PC-3 (cell line): Measurements from ENCODE around the gene HOXC12. TPM values are rescaled to one million over a fixed set of nuclear protein-coding genes. Genes with fewer than 3 reads are reported as not detected.

Experiments
- ATAC-seq: fragments of 200-7000 bp; cut with Tn5 transposase; 2 replicates; pipeline ENCODE4 v1.9.1; 2020; ENCODE audit warnings: mild to moderate bottlenecking, moderate library complexity
- BruUV-seq: library from RNA; stranded (reverse); fragments of 400-500 nt; replicated peaks from 2 replicates; lab custom pipeline; 2021; lab: Mats Ljungman, UMichigan
- CTCF ChIA-PET: fragments of 300-600 bp; sonication (Branson Sonifier 250); formaldehyde crosslinking; loops from one replicate; lab custom pipeline; 2022; ENCODE audit warnings: antibody characterized with exemption; lab: Charles Lee
- POLR2A ChIA-PET: fragments of 300-600 bp; sonication (Branson Sonifier 250); formaldehyde crosslinking; loops from one replicate; lab custom pipeline; 2022; ENCODE audit warnings: antibody characterized with exemption; ENCODE audit not compliant: unreplicated experiment; lab: Charles Lee
- DNase-seq: peaks from one replicate; pipeline ENCODE4 v3.0.0-alpha.2; 2015
- H2AFZ ChIP-seq: fragments of 300-600 bp; sonication (generic); 2 replicates; pipeline ENCODE4 v1.6.0; 2016; ENCODE audit warnings: antibody characterized with exemption, low read length
- H3F3A ChIP-seq: fragments of 300-600 bp; sonication (generic); one replicate; pipeline ENCODE4 v1.6.0; 2017; ENCODE audit warnings: antibody characterized with exemption, low read length, control low read depth, mild to moderate bottlenecking; ENCODE audit not compliant: unreplicated experiment
- H3K27ac ChIP-seq: fragments of 300-600 bp; sonication (generic); 2 replicates; pipeline ENCODE4 v1.5.1; 2016; ENCODE audit warnings: mild to moderate bottlenecking, low read length
- H3K27me3 ChIP-seq: fragments of 300-600 bp; sonication (generic); 2 replicates; pipeline ENCODE4 v1.6.1; 2016; ENCODE audit warnings: low read length, mixed read lengths
- H3K36me3 ChIP-seq: fragments of 300-600 bp; sonication (generic); 2 replicates; pipeline ENCODE4 v1.6.1; 2016; ENCODE audit warnings: low read depth, mixed run types, low read length, mixed read lengths
- H3K4me1 ChIP-seq: fragments of 300-600 bp; sonication (generic); 2 replicates; pipeline ENCODE4 v1.5.1; 2016; ENCODE audit warnings: low read length; ENCODE audit not compliant: insufficient read depth
- H3K4me2 ChIP-seq: fragments of 300-600 bp; sonication (generic); 2 replicates; pipeline ENCODE4 v1.6.0; 2016; ENCODE audit warnings: low read length
- H3K4me3 ChIP-seq: fragments of 300-600 bp; sonication (generic); 2 replicates; pipeline ENCODE4 v1.5.1; 2016; ENCODE audit warnings: mild to moderate bottlenecking, low read length, mixed read lengths
- H3K79me2 ChIP-seq: fragments of 300-600 bp; sonication (generic); 2 replicates; pipeline ENCODE4 v1.6.1; 2017; ENCODE audit warnings: low read length, mixed read lengths
- H3K9ac ChIP-seq: fragments of 300-600 bp; sonication (generic); 2 replicates; pipeline ENCODE4 v1.6.0; 2016; ENCODE audit warnings: mild to moderate bottlenecking, low read length
- H3K9me2 ChIP-seq: fragments of 300-600 bp; sonication (generic); replicated peaks from 2 replicates; pipeline ENCODE4 v1.6.1; 2016; ENCODE audit warnings: mixed run types, low read length, mixed read lengths
- H3K9me3 ChIP-seq: fragments of 300-600 bp; sonication (generic); 2 replicates; pipeline ENCODE4 v1.6.1; 2016; ENCODE audit warnings: low read length, mixed read lengths
- H4K20me1 ChIP-seq: fragments of 300-600 bp; sonication (generic); 2 replicates; pipeline ENCODE4 v1.6.1; 2016; ENCODE audit warnings: low read length, mixed read lengths
- CTCF ChIP-seq: fragments of 300-600 bp; sonication (generic); conservative IDR thresholded peaks from 2 replicates; pipeline ENCODE4 v1.5.1; 2017; ENCODE audit warnings: antibody characterized with exemption, low read depth, mild to moderate bottlenecking, low read length
- EZH2 ChIP-seq: fragments of 300-600 bp; sonication (generic); IDR thresholded peaks from one replicate; pipeline ENCODE4 v1.6.1; 2017; ENCODE audit warnings: antibody characterized with exemption, mild to moderate bottlenecking, low read length; ENCODE audit not compliant: unreplicated experiment
- EZH2phosphoT487 ChIP-seq: fragments of 300-600 bp; sonication (generic); IDR thresholded peaks from 2 replicates; pipeline ENCODE4 v1.6.1; 2018; ENCODE audit warnings: mild to moderate bottlenecking, antibody characterized with exemption, low read length, borderline replicate concordance
- intact Hi-C: fragments of 100-400 bp; cut with micrococcal nuclease; formaldehyde crosslinking; loops from 2 replicates; pipeline ENCODE4 v1.9.0; 2023
- total RNA-seq: library from RNA; depleted of rRNA; stranded (reverse); fragments of >200 nt; gene quantifications from 2 replicates; pipeline ENCODE4 v1.2.3, GENCODE V29; 2014

HOXC12 gene
- total RNA-seq, 1 experiment from 2014 or later: 0.33 TPM

- intact Hi-C loops: no loop called here
- no peaks in the 10 kb centered on the region for H4K20me1 ChIP-seq
- no peaks in the 10 kb centered on the region for H3K9me3 ChIP-seq
- no peaks in the 10 kb centered on the region for H3K79me2 ChIP-seq
- H3K4me3 ChIP-seq: no peak overlapping the region
- no peaks in the 10 kb centered on the region for H3K9me2 ChIP-seq
- H3K4me2 ChIP-seq: no peak overlapping the region
- no peak overlapping the region for H3K9ac ChIP-seq
- ATAC-seq: no peak
- no peak overlapping the region for H2AFZ ChIP-seq
- H3K27ac ChIP-seq: no peak overlapping the region
- no peak for DNase-seq
- BruUV-seq: no TSS peak
- TF ChIP-seq EZH2 (no peak), EZH2phosphoT487 (no peak), CTCF (no peak)
- ChIA-PET POLR2A (no interaction called here), CTCF (no interaction called here)
- H3F3A ChIP-seq: no peaks in the 10 kb centered on the region
- H3K36me3 ChIP-seq: no peaks in the 10 kb centered on the region
- H3K4me1 ChIP-seq: peaks cover 25% of the 10 kb centered on the region
- H3K27me3 ChIP-seq: no peaks in the 10 kb centered on the region
Measured at GRCh38 chr12:53983568-53983949, 28.9 kb downstream of the HOXC12 start.

- CTCF ChIA-PET: interaction anchor here (1.2 to 1.3 kb wide), 2 partner anchors 48 to 217 kb away, joined by 3 to 11 read pairs; partner anchors contain the start of gene HOXC5
- DNase-seq (no peak), ATAC-seq (no peak)
- Histone ChIP-seq H3K36me3 (no peaks in the 10 kb centered on the region), H2AFZ (no peak overlapping the region; the same call in 1 of the 2 replicates), H3K4me1 (peaks cover 25% of the 10 kb centered on the region), H3K4me3 (no peak overlapping the region), H3K9ac (no peak overlapping the region), H3K4me2 (peak overlapping the region; percentile 41; the same call in 1 of the 2 replicates), H3K27me3 (no peaks in the 10 kb centered on the region), H3K9me2 (no peaks in the 10 kb centered on the region), H3K79me2 (no peaks in the 10 kb centered on the region), H3F3A (no peaks in the 10 kb centered on the region), H3K27ac (no peak overlapping the region), H4K20me1 (no peaks in the 10 kb centered on the region), H3K9me3 (no peaks in the 10 kb centered on the region)
- POLR2A ChIA-PET: no interaction called here
- BruUV-seq: no TSS peak
- TF ChIP-seq EZH2: no peak
- intact Hi-C loops: no loop called here
Measured at GRCh38 chr12:53983950-53984572, 29.4 kb downstream of the HOXC12 start.

- Histone ChIP-seq H3F3A (no peaks in the 10 kb centered on the region), H3K9me3 (no peaks in the 10 kb centered on the region), H3K9ac (no peak within 1 kb of the TSS), H2AFZ (peak within 1 kb of the TSS; percentile 86), H3K27ac (no peak within 1 kb of the TSS), H4K20me1 (no peaks in the 10 kb centered on the region), H3K79me2 (no peaks in the 10 kb centered on the region), H3K4me1 (peaks cover 26% of the 10 kb centered on the region), H3K4me2 (peak within 1 kb of the TSS; percentile 78), H3K27me3 (no peaks in the 10 kb centered on the region), H3K4me3 (peak within 1 kb of the TSS; percentile 46; the same call in 1 of the 2 replicates), H3K9me2 (no peaks in the 10 kb centered on the region), H3K36me3 (no peaks in the 10 kb centered on the region)
- DNase-seq (peak; percentile 93), ATAC-seq (peak; percentile 64)
- ChIA-PET CTCF (interaction anchor here (0.5 to 1.3 kb wide), 6 partner anchors 11 to 216 kb away, joined by 3 to 11 read pairs (median 4); partner anchors contain the start of gene HOXC5), POLR2A (no interaction called here)
- no peak for TF ChIP-seq EZH2phosphoT487
- peak; percentile 71 for TF ChIP-seq CTCF
- TF ChIP-seq EZH2: no peak
- no TSS peak for BruUV-seq
- intact Hi-C loops: loop anchor here (5.0 kb wide), 1 partner anchor 43 kb away; no protein-coding TSS in a partner anchor
Measured at GRCh38 chr12:53984901-53985691, 30.4 kb downstream of the HOXC12 start, which contains the start of gene HOXC10. Gene HOXC10 (plus strand): TSS chr12:53985146. CDS start chr12:53985260, 114 bp downstream.
